Activated CD4-positive, CD25-positive, alpha-beta regulatory T cell treated with anti-CD3 and anti-CD28 coated beads, Interleukin-2, amount 50 U/mL, for 72 hours (primary cell): ENCODE measurements around the gene TMEFF1.
A peak's percentile ranks its signal among the peaks of the same experiment; 100 is the strongest.

Experiments used
- DNase-seq: peaks from one replicate; pipeline ENCODE4 v3.0.0; 2021

Gene TMEFF1

DNA sequence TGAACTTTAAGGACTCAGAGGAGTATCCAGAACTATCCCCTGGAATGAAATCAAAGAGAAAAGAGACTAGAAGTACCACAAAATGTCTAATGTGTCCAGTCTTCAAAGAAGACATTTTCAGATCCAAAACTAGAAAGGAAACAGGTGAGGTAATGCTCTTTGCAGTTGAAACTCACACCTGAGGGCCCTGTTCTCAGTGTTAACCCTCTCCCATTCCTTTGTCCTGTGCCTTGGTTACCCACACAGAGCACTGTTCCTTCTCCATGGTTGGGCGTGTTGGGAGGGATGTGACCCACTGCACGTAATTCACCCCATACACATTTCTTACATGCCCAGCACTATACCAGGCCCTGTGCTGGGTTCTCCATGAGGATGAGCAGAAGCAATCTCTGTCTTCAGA, 24.7 kb upstream of the TMEFF1 start:
- DNase-seq, result no peak

DNA sequence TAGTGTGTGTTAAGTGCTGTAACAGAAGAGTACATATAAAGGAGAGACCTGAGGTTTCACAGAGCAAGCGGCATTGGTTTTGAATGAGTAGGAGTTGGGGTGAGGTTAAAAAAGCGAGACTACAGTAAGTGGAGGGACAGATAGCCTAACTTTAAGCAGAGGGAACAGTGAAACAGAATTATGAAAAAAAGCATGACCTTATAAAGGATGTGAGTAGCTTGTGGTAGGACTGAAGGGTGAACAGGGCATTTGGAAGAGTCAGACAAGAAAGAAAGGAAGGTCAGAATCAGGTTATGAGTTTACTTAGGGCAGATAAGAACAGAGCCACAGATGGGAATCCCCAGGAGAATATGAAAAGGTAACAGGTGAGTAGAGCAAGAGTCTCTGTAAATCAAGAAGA, 23.5 kb upstream of the TMEFF1 start:
- DNase-seq, result no peak

DNA sequence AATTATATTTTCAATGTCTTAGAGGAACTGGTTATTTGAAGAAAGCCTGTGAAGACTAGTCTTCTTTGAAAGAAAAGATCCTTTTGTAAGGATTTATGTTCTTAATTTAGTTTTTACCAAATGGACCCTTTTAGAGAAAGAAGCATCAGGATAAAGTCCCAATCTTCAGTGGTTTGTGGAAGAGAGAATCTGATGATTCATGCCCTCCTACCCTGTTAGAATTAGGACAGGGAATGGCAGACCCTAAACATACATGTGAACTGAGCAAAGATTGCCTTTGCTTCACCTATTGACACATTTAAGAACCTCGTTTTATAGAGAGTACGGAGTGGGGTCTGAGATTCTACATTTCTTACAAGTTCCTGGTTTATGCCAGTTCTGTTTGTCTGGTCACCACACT, 20.1 kb upstream of the TMEFF1 start:
- no peak for DNase-seq

DNA sequence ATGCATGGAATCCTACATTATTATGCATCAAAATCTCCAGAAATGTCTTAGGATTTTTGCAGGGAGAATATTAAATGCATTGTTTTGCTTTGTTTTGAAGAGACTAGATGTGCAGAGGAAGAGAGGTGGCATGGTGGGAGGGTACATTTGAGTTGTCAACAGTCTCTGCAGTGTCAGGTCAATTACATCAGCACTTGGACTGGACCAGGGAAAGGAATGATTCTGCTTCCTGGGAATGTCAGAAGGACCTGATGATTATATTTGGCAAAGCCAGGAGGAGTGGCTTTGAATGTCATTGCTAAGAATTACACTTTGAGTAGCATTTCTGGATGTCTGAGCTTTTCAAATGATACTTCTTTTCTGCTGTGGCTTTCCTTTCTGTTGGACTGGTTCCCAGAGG, 17.5 kb upstream of the TMEFF1 start:
- DNase-seq, result no peak

DNA sequence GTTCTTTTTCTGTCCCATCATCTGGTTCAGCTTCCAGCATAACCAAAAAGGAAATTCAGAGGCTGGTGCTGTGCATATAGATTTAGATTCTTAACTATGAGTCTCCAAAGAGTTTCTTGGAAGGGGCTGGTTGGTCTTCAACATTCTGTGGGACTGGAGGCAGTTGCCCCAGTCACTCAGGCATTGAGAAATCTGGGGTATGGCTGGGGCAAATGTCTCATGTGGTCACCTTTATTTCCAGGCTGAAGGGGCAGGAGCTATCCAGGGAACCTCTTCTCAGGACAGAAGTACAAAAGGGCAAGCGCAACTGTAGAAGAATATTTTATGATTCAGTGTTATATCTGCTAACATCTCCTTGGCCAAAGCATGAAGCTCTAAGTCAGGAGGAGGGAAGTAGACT, 15.4 kb upstream of the TMEFF1 start:
- DNase-seq, result no peak

DNA sequence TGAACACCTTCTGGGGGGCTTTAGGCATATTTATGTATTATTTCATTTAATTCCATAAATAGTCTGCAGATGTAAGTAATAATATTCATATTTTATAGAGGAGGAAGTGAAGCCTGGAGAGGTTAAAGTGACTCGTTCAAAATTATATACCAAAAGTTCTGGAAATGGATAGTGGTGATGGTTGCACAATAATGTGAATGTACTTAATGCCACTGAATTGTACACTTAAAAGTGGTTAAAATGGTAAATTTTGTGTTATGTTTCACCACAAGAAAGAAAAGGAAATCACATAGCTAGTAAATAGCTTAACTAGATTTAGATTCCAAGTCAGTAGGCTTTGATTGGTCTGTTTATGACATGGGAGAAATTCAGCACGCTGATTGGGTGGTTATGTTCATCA, 13.0 kb upstream of the TMEFF1 start:
- no peak for DNase-seq

DNA sequence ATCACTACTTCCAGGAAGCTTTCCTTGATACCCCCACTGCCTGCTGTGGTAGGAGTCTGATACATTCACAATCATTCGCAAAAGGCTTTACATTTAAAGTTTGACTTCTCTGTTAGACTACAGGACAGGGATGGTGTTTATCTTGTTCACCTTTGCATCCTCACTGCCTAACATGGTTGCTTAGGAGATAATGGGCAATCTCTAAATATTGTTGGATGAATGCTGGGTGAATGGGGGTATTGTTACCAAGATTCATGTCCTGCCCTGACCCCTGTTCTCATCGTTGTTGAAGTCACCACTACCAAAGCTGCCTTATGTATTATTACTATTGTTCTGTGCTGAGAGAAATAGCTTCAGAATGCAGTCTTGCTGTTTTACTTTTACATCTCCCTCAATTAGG, 7.7 kb upstream of the TMEFF1 start:
- no peak for DNase-seq

DNA sequence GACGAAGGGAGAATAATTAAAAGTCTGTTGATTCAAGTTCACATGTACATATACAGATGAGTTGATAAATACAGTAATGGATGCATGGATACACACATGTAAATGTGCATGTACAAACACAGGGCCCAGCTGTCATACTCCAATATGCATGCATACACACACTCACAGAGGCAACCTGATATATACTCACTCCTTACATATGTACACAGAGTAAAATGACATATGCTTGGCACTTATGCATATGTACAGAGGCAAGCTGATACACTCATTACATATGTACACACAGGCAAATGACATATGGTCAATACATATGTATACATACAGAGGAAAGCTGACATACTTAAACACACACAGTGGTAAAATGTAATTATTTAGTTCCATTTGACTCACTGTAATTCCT, 7.2 kb upstream of the TMEFF1 start:
- no peak for DNase-seq

DNA sequence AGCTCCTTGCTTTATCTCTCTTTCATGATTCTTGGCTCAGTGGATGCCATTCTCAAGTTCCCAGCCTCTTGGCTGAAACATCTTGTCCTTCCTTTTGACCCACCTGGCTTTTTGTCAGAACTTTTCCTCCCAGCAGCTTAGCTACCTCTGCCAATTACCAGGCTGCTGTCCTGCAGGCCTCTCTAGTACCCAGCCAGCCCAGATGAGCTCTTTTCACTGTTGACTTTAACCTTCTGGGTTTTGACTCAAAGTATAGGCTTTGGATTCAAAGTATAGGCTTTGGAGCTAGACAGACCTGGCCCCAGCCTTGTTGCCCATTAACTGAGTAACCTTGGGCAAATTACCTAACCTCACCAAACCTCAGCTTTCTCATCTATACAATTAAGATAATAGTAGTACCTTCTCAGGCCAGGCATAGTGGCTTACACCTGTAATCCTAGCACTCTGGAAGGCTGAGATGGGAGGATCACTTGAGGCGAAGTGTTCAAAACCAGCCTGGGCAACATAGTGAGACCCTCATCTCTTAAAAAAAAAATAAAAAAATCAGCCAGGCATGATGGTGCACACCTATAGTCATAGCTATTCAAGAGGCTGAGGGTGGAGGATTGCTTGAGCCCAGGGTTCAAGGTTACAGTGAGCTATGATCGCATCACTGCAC, 6.6 kb upstream of the TMEFF1 start:
- DNase-seq, result no peak

DNA sequence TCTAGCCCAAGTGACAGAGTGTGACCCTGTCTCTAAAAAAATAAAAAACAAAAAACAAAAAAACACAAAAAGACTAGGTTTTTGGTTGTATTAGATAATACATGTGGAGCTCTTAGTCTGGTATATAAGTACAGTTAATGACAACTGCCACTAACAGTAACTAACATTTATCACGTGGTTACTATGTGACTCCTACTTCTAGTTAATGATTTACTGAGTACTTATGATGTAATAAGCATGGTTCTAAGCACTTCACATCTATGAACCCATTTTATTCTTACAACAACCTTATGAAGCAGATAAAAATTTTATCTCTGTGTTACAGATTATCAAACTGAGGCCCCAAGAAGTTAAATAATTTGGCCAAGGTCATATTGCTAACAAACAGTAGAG, 6.1 kb upstream of the TMEFF1 start:
- no peak for DNase-seq

DNA sequence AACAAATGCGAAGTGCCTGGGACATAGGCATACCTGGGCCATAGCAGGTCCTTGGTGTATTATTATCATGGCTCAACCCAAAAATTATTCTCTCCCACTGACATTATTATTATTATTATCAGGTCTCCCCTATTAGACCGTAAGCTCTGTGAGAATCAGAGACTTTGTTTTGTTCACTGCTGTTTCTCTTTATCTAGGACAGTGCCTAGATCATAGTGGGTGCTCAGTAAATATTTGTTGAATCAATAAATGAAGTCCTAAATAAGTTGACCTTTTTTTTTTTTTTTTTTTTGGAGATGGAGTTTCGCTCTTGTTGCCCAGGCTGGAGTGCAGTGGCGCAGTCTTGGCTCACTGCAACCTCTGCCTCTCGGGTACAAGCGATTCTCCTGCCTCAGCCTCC, 4.9 kb upstream of the TMEFF1 start:
- DNase-seq, result no peak

DNA sequence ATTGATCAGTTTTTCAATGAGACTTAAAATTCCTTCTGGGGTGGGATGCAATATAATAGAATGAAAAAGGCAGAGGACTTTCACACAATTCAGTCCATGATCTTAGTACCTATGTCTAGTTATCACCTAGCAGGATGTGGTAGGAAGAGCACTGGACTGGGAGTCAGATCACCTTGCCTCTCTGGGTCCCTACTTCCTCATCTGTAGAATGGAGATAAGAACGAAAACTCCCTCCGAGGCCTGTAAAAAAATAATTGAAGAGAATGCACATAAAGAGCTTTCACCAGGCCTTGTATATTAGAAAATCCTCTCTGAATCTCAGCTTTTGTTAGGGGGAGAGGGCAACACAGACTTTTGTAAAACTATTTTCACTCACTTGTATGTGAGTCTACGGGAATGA, 681 bp upstream of the TMEFF1 start:
- DNase-seq, result no peak

DNA sequence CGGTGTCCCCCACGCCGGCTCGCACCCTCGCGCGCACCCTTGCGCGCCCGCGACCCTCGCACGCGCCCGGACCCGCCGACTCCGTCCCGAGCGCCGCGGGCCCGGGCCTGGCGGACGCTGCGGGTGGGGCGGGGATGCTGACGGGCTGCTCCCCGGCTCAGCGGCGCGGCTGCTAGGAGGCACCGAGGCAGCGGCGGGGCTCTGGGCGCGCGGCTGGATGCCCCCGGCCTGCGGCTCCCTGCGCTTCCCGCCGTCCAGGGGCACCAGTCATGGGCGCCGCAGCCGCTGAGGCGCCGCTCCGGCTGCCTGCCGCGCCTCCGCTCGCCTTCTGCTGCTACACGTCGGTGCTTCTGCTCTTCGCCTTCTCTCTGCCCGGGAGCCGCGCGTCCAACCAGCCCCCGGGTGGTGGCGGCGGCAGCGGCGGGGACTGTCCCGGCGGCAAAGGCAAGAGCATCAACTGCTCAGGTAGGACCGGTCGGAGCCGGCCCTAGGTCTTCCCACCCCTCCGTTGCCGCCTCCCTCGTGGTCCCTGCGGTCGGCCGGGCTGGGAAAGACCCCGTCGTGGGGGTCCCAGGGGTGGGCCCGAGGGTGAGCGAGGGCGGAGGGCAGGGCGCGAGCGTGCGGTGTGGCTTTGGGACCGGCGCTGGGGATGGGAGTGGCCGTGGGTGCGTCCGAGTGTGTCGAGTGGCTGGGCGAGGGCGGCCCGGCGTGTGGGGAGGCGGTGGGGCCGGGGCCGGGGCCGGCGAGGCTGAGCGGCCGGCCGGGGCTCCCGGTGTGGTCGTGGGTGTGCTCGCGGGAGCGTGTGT, 530 bp downstream of the TMEFF1 start:
- DNase-seq, result peak; percentile 42

DNA sequence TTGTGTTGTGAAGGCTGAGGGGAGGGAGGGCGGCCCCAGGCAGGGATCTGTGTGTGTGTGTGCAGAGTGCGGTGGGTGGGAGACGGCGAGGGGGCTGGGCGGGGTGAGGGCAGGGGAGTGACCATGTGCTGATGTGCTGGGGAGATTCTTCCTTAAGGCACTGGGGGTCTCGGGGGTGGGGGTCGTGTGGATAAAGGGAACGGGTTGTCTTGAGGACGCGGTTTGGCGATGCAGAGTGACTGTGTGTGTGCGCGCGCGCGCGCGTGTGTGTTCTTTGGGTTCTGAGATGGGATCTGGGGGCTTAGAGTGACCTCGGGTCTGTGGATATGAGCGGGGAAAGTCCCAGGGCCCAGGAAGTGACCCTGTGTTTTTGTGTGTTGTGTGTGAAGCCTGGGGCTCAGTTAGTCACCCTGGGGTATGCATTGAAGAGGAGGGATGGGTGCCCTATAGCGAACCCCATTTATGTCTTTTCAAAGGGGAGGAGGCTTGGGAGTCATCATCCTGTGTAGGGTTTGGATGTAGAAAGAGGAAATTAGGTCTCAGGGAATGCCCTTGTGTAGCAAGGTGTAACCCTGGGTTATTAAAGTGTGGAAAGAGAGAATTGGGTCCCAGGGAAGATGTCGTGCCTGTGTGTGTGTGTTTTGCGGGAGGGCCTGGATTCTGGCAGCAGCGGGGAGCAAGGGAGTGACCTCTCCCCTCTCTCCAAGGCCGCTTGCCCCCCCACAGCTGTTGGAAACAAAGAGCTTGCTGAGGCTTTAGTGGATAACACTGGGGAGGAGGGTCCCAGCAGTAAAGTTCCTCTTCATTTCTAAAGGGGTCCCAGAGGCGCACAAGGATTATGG, 1.4 kb downstream of the TMEFF1 start:
- DNase-seq, result no peak

DNA sequence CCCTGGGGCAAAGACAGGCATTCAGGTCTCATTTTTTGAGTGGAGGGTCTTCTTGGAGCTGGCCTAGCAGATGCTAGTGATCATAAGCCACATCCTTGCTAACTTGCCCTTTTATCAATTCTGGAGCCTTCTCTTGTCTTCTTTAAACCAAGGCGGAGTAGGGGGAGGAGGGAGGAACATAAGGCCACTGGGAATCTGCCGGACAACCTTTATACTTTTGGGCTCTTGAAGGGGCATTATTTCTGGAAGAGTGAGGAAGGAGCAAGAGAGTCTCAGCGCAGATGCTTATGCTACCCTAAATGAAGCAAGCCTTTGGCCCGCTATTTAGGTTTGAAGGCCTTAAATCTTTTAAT, 2.0 kb downstream of the TMEFF1 start:
- DNase-seq, result no peak

DNA sequence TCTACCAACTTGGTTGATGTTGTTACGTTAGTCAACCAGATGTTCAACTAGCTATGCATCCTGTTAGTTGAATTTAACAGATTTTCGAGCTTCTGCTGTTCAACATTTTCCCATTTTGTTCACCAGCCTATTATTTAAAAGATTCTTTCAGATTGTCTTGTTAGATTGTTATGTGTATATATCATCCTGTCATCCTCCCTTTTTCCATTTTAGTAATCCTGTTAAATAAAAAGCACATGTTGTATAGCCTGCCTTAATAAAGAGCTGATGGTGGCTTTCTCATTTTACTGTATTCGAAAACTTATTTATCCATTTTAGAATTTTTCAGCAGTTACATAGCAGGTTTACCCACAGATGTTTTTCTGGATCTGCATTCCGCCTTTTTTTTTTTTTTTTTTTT, 4.3 kb downstream of the TMEFF1 start:
- DNase-seq, result no peak

DNA sequence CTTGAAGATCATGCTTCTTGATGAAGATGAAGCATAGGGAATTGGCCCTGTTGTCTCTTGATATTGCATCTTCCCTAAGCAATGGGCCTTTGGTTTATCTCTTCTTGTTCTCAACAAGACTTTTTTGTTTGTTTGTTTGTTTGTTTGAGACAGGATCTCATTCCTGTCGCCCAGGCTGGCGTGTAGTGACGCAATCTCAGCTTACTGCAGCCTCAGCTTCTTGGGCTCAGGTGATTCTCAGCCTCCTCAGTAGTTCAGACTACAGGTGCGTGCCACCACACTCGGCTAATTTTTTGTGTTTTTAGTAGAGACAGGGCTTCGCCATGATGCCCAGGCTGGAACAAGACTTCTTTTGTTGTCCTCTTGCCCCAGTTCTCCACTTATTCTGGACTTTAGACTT, 5.2 kb downstream of the TMEFF1 start:
- no peak for DNase-seq

DNA sequence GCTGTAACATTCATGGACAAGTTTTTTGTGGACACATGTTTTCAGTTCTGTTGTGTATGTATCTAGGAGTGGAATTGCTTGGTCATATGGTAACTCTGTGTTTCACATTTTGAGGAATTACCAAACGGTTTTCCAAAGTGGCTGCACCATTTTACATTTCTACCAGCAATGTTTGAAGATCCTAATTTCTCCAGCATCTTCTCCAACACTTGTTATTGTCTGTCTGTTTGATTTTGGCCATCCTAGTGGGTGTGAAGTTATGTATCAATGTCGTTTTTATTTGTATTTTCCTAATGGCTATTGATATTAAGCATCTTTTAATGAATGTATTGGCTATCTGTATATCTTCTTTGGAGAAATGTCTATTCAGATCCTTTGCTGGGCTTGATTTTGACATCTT, 6.9 kb downstream of the TMEFF1 start:
- no peak for DNase-seq

DNA sequence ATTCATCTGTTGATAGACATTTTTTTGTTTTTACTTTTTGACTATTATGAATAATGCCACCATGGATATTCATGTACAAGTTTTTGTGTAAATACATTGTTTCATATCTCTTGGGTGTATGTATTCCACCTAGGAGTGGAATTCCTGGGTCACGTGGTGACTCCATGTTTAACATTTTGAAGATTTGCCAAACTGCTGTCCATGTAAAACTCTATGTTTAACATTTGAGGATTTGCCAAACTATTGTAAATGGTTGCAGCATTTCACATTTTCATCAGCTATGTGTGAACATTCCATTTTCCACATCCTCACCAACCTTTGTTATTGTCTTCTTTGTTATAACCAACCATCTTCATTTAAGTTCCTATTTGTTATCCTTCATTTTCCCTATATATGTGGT, 12.2 kb downstream of the TMEFF1 start:
- no peak for DNase-seq

DNA sequence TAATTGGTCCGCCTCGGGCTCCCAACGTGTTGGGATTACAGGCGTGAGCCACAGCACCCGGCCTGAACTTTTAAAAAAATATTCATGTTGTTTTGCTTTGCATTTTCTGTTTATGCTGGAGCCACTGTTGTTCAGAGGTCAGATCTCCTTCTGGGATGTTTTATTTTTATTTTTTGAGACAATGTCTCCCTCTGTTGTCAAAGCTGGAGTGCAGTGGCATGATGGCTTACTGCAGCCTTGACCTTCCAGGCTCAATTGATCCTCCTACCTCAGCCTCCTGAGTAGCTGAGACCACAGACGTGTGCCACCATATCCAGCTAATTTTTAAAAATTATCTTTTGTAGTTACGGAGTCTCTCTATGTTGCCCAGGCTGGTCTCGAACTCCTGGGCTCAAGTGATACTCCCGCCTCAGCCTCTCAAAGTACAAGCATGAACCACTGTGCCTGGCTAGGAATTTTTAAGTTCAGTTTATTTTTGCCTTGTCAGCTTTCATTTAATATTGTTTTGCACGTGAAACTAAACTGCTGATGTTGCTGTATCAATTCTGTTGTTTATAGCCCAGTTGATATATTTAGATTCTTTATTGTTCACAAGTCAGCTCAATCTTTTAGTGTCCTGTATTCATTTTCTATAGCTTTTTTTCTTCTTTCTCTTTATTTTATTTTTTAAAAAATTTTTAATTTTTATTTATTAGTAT, 13.7 kb downstream of the TMEFF1 start:
- no peak for DNase-seq

DNA sequence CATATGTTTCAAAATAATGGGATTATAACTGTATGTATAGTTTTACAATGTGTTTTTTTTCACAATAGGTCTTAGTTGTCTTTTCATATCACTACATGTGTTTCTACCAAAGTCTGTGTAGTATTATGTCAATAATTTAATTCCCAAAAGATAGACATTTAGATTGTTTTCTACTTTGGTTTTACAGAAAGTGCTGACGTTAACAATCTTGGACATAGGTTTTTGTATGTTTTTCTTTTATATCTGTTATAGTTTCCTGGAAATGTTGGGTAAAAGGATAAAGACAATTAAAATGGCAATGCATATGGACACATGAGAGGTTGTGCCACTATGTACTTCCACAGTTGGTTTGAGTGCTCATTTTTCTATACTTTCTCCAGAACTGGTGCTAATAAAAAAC, 15.2 kb downstream of the TMEFF1 start:
- DNase-seq, result no peak

DNA sequence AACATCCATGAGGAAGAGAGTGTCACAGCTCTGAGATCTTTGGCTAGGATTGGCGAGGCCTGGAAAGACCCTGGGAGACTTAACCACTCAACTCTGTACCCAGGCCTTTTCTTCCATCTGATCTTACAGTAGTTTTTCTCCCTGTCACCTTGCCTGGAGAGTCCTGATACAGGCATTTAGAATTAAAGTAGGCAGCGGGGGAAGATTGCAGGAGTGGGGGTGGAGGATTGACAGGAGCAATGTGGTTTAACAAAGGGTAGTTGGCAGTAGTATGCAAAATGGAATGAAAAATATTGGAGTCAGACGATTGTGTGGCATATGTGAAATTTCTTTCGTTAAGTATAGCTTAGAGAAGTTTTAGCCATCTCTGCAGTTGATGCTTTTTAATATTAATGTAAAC, 16.9 kb downstream of the TMEFF1 start:
- no peak for DNase-seq

DNA sequence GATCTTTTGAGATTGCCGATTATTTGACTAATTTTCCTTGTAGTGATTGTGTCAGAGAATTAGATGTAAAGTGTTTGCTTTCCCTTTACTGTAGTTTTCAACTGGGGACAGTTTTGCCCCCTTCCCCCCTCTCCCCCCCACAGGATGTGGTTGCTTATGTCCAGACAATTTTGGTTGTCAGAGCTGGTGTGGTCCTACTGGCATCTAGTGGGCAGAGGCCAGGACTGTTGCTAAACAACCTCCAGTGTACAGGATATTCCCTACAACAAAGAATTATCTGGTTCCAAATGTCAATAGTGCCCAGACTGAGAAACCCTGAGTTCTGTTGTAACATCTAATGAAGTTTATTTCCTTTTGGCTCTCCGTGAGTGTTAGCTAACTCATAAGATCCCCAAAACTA, 20.0 kb downstream of the TMEFF1 start:
- no peak for DNase-seq

DNA sequence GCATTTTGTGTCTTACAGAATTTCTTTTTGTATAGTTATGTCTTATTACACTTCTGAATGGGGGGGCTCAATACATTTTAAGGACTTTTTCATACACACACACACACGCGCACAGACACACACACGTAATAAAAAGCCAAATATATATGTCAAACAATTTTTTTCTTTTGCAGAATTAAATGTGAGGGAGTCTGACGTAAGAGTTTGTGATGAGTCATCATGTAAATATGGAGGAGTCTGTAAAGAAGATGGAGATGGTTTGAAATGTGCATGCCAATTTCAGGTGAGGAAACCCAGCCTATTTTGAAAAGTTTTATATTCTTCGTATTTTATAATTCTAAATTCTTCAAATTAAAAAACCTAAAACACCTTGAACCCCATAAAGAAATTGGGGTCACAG, 25.6 kb downstream of the TMEFF1 start:
- no peak for DNase-seq
